HCT116 (cell line): ENCODE measurements around the gene BOLA3.

ENCODE experiments used
- CTCF ChIP-seq, 3 experiments: fragments of 200-600 bp in 1 of 3; sonication (generic) in 1 of 3; IDR thresholded peaks in 2 of 3; conservative IDR thresholded peaks in 1 of 3; 2 replicates each; pipeline ENCODE4 v1.5.1; 2012 to 2017; ENCODE audit warnings: low read depth in 2 of 3, low read length in 2 of 3, antibody characterized with exemption in 1 of 3, borderline replicate concordance in 1 of 3, control low read depth in 1 of 3, mild to moderate bottlenecking in 1 of 3, mixed read lengths in 1 of 3, mixed run types in 1 of 3, moderate library complexity in 1 of 3; ENCODE audit not compliant: insufficient read depth in 1 of 3
- ELF1 ChIP-seq: IDR thresholded peaks from 2 replicates; pipeline ENCODE4 v1.6.1; 2012; ENCODE audit warnings: low read depth, borderline replicate concordance
- POLR2A ChIP-seq: IDR thresholded peaks from 2 replicates; pipeline ENCODE4 v1.7.0; 2011; ENCODE audit warnings: borderline replicate concordance; ENCODE audit not compliant: insufficient read depth, insufficient read length; ENCODE audit errors: extremely low read depth
- POLR2AphosphoS5 ChIP-seq: IDR thresholded peaks from 2 replicates; pipeline ENCODE4 v1.6.1; 2011; ENCODE audit warnings: mild to moderate bottlenecking, low read depth, low read length, moderate library complexity
- ZNF274 ChIP-seq: fragments of 200-500 bp; sonication (Bioruptor generic); IDR thresholded peaks from 2 replicates; pipeline ENCODE4 v1.6.1; 2014; ENCODE audit warnings: mild to moderate bottlenecking, low read depth, low read length, inconsistent platforms

- no peak for TF ChIP-seq POLR2A
- no peak for TF ChIP-seq POLR2AphosphoS5
- TF ChIP-seq ELF1: no peak
- TF ChIP-seq CTCF (IDR thresholded peaks at IDR 0.05 in 2 of 3, conservative IDR thresholded peaks at IDR 0.05 in 1 of 3; ENCODE audit: borderline replicate concordance in 1 of 3, insufficient read depth in 1 of 3, low read depth in 2 of 3, low read length in 2 of 3): no peak
- TF ChIP-seq ZNF274: no peak
These were observed 53.9 kb downstream of the BOLA3 start for GRCh38 chr2:74093840-74094239.
